Measurements from ENCODE around the gene RIMKLB.

- TF ChIP-seq, protein P1, sequence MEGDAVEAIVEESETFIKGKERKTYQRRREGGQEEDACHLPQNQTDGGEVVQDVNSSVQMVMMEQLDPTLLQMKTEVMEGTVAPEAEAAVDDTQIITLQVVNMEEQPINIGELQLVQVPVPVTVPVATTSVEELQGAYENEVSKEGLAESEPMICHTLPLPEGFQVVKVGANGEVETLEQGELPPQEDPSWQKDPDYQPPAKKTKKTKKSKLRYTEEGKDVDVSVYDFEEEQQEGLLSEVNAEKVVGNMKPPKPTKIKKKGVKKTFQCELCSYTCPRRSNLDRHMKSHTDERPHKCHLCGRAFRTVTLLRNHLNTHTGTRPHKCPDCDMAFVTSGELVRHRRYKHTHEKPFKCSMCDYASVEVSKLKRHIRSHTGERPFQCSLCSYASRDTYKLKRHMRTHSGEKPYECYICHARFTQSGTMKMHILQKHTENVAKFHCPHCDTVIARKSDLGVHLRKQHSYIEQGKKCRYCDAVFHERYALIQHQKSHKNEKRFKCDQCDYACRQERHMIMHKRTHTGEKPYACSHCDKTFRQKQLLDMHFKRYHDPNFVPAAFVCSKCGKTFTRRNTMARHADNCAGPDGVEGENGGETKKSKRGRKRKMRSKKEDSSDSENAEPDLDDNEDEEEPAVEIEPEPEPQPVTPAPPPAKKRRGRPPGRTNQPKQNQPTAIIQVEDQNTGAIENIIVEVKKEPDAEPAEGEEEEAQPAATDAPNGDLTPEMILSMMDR (IDR thresholded peaks at IDR 0.05; ENCODE audit: control extremely low read depth in 1 of 3, insufficient read depth in 1 of 3, low read depth in 1 of 3, low read length in 3 of 3) = no peak
- TF ChIP-seq BRCA1 (IDR thresholded peaks at IDR 0.05; ENCODE audit: low read depth, low read length) (no peak), RXRA (IDR thresholded peaks at IDR 0.05; ENCODE audit: insufficient read depth, low read depth, low read length) (no peak), EZH2 (IDR thresholded peaks at IDR 0.05; ENCODE audit: low read depth, low read length, severe bottlenecking) (no peak), RFX5 (IDR thresholded peaks at IDR 0.05; ENCODE audit: borderline replicate concordance, low read depth, low read length) (no peak), RAD21 (IDR thresholded peaks at IDR 0.05 in 1 of 2, conservative IDR thresholded peaks at IDR 0.05 in 1 of 2; ENCODE audit: low read depth in 2 of 2, low read length in 2 of 2) (peak in 1 of 2 experiments; percentile 13; a peak in 1 of 4 replicates)
Observed at GRCh38 chr12:8832500-8832899, 134.7 kb downstream of the RIMKLB start.

Data from H1 (cell line).